Activated naive CD4-positive, alpha-beta T cell treated with Interleukin-2 at 50 U/mL for 16 hours (primary cell): Measurements from ENCODE around the gene ZNF431.
"Not testable (repeated sequence)": the region's sequence is repeated elsewhere in the genome, so short reads cannot be mapped to it uniquely, and the experiment has no call there.

ENCODE experiments used
- DNase-seq: peaks from one replicate; pipeline ENCODE4 v3.0.0-alpha.2; 2020

Gene ZNF431

GRCh38 chr19:21141787-21142464 is at the start of gene ZNF431:
Gene ZNF431, plus strand, starts transcription at chr19:21142040. Its CDS starts 144 bp downstream, at chr19:21142184.
- DNase-seq, result peak; percentile 89

- DNase-seq, result no peak
Observed at GRCh38 chr19:21092109-21092508, 49.7 kb upstream of the ZNF431 start.

GRCh38 chr19:21094347-21095025 is 47.4 kb upstream of the ZNF431 start:
- no peak for DNase-seq

GRCh38 chr19:21098291-21098690 is 43.5 kb upstream of the ZNF431 start:
- DNase-seq, result no peak

- DNase-seq, result no peak
Observed at GRCh38 chr19:21101521-21102242, 40.2 kb upstream of the ZNF431 start.

- no peak for DNase-seq
Observed at GRCh38 chr19:21109116-21109515, 32.7 kb upstream of the ZNF431 start.

- no peak for DNase-seq
Observed at GRCh38 chr19:21110183-21110582, 31.7 kb upstream of the ZNF431 start.

GRCh38 chr19:21115430-21115829 is 26.4 kb upstream of the ZNF431 start:
- no peak for DNase-seq

- no peak for DNase-seq
Observed at GRCh38 chr19:21117041-21117907, 24.6 kb upstream of the ZNF431 start.

- DNase-seq, result no peak
Observed at GRCh38 chr19:21126078-21126477, 15.8 kb upstream of the ZNF431 start.

GRCh38 chr19:21127001-21127400 is 14.8 kb upstream of the ZNF431 start:
- DNase-seq, result no peak

- no peak for DNase-seq
Observed at GRCh38 chr19:21127898-21128297, 13.9 kb upstream of the ZNF431 start.

- DNase-seq, result no peak
Observed at GRCh38 chr19:21128901-21129698, 12.7 kb upstream of the ZNF431 start.

- DNase-seq, result no peak
Observed at GRCh38 chr19:21130097-21130775, 11.6 kb upstream of the ZNF431 start.

- no peak for DNase-seq
Observed at GRCh38 chr19:21133633-21134032, 8.2 kb upstream of the ZNF431 start.

GRCh38 chr19:21134934-21135366 is 6.9 kb upstream of the ZNF431 start:
- DNase-seq, result no peak

GRCh38 chr19:21135433-21135832 is 6.4 kb upstream of the ZNF431 start:
- no peak for DNase-seq

GRCh38 chr19:21138130-21138529 is 3.7 kb upstream of the ZNF431 start:
- DNase-seq, result no peak

GRCh38 chr19:21141006-21141405 is 834 bp upstream of the ZNF431 start:
- DNase-seq, result not testable (repeated sequence)

GRCh38 chr19:21143428-21143827 is 1.6 kb downstream of the ZNF431 start:
- DNase-seq, result no peak

- DNase-seq, result no peak
Observed at GRCh38 chr19:21143854-21144253, 2.0 kb downstream of the ZNF431 start.
